Ovary (tissue), 3 donors: ENCODE results near the gene DDX51.

Experiments used
- POLR2A ChIP-seq: fragments of 450-650 bp; IDR thresholded peaks from one replicate; pipeline ENCODE4 v1.6.1; 2017; ENCODE audit warnings: antibody characterized with exemption, mild to moderate bottlenecking, moderate library complexity
- TF ChIP-seq, protein P1 (sequence below), 3 donors: fragments of 450-650 bp in 2 of 3; fragments of 200-600 bp in 1 of 3; IDR thresholded peaks; one replicate each; pipeline versions ENCODE4 v1.5.1 to v1.8.0; 2016 to 2022; ENCODE audit warnings: antibody characterized with exemption in 3 of 3, mild to moderate bottlenecking in 1 of 3
- donor health status: DM: no; HTN: no; CAD: no.

DNA sequence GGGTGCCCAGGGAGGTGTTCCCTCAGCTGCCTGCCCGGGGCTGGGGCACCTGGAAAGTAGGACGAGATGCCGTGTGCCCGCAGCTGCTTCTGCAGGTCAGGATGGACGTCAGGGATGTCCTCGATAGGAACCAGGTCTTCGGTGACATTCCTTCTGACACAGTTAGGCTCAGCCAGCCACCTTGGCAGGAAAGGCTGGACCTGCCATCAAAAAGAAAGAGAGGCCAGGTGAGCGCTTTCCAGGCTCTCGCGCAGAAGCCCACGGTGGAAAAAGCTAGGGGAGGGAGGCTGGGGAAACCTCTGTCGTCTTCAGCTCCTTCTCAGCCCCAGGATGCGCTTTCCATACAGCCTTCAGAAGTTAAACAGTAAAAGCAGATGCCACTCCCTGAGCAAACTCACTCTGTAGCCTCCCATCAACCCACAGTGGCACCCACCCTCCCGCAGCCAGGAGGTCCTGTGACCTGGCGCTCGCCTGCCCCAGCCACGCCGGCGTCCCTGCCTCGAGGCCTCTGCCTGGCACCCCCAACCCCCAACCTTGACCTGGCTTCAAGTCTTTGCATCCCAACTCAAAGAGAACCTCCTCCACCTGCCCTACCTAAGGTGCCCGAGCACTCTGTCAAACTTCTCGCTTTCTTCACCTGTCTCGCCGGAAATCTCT lies 1.3 kb downstream of the DDX51 start:
- TF ChIP-seq, protein P1, sequence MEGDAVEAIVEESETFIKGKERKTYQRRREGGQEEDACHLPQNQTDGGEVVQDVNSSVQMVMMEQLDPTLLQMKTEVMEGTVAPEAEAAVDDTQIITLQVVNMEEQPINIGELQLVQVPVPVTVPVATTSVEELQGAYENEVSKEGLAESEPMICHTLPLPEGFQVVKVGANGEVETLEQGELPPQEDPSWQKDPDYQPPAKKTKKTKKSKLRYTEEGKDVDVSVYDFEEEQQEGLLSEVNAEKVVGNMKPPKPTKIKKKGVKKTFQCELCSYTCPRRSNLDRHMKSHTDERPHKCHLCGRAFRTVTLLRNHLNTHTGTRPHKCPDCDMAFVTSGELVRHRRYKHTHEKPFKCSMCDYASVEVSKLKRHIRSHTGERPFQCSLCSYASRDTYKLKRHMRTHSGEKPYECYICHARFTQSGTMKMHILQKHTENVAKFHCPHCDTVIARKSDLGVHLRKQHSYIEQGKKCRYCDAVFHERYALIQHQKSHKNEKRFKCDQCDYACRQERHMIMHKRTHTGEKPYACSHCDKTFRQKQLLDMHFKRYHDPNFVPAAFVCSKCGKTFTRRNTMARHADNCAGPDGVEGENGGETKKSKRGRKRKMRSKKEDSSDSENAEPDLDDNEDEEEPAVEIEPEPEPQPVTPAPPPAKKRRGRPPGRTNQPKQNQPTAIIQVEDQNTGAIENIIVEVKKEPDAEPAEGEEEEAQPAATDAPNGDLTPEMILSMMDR (IDR thresholded peaks at IDR 0.05): no peak
- TF ChIP-seq POLR2A: no peak
